Mononuclear cell (primary cell): ENCODE measurements around the gene AXIN2. TPM values are rescaled to one million over a fixed set of nuclear protein-coding genes. Genes with fewer than 3 reads are reported as not detected.

Source experiments
- H3K27me3 ChIP-seq: 2 replicates; pipeline ENCODE4 v1.6.0; 2011; ENCODE audit warnings: low read length, control low read depth; ENCODE audit not compliant: insufficient read depth
- H3K4me1 ChIP-seq: 2 replicates; pipeline ENCODE4 v1.5.1; 2011; ENCODE audit warnings: mild to moderate bottlenecking, low read length, control low read depth; ENCODE audit not compliant: insufficient read depth
- H3K4me3 ChIP-seq: 2 replicates; pipeline ENCODE4 v1.5.1; 2011; ENCODE audit warnings: mild to moderate bottlenecking, low read length, moderate library complexity
- H3K9me3 ChIP-seq: 2 replicates; pipeline ENCODE4 v1.5.1; 2011; ENCODE audit warnings: low read depth, mild to moderate bottlenecking, control low read depth, low read length
- total RNA-seq: library from RNA; depleted of rRNA; stranded (reverse); fragments of >200 nt; gene quantifications from one replicate; pipeline ENCODE4 v1.2.3, GENCODE V29; 2012

The AXIN2 gene
- total RNA-seq, 1 donor = 28.5 TPM

DNA sequence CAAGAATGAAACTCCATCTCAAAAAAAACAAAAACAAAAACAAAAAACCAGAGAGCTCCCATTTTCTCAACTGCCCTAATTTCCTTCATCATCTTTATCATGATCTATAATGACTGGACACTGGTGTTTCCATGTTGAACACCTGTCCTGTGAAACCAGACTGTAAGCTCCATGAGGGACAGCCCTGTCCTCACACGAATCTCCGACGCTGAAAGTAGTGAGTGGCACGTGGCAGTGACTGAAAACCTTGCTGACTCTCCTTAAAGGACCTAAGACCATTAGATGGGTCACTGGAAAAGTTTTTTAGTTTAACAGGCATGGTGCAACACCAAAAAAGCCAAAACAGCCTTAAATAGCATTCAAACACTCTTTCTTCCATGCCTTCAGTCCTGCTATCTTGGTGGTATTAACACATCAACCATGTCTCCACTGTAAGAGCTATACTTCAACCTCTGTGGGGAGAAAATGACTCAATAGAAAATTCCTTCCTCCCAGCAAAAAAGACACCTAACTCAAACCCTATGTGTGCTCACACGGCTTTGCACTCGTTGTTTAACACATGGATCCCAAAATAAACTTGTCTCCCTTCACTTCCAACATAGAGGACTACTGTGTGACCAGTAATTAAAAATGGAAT lies 8.3 kb downstream of the AXIN2 start:
- Histone ChIP-seq H3K4me3 (no peak overlapping the region), H3K9me3 (no peaks in the 10 kb centered on the region), H3K27me3 (peaks cover 20% of the 10 kb centered on the region), H3K4me1 (peaks cover 17% of the 10 kb centered on the region)

DNA sequence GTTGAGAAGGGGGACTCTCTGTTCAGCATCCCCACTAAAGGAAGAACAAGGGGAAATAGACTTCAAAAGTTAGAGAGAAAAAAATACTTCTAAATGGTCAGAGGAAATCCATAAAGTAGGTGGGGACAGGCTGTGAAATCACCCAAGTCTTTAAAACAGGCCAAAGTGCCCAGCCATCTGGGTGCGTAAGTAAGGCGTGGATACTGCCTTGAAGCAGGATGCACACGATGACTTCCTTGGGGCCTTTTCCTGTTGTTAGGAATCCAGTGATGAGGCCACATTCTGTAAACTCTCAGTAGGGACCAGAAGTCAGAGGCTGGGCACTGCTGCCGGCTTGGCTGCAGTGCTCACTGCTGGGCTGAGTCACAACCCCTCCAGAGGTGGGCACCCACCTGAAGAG lies 9.2 kb downstream of the AXIN2 start:
- Histone ChIP-seq H3K4me3 (no peak overlapping the region), H3K9me3 (no peaks in the 10 kb centered on the region), H3K4me1 (peaks cover 8% of the 10 kb centered on the region), H3K27me3 (peaks cover 11% of the 10 kb centered on the region)

GRCh38 chr17:65551267-65552040 lies 10.0 kb downstream of the AXIN2 start:
- Histone ChIP-seq H3K4me3 (no peak overlapping the region), H3K9me3 (no peaks in the 10 kb centered on the region), H3K27me3 (peaks cover 3% of the 10 kb centered on the region), H3K4me1 (peaks cover 8% of the 10 kb centered on the region)

DNA sequence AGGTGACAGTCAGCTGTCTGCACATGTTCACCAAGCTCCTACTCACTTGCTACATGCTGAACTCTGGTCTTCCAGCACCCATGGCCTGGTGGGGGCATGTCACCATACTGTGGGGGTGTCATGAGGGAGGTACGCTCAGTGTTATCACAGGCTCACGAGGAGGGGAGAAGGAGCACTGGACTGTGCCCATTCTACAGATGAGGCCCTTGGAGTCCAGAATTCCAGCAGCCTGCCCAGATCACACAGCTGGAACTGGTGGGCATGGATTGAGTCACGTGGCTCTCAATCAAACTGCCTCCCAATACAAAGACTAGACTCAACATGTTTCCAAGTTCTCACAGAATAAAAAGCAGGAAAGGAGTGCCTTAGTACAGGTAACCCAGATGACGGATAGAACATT lies 10.7 kb downstream of the AXIN2 start:
- H3K27me3 ChIP-seq = peaks cover 2% of the 10 kb centered on the region
- H3K4me1 ChIP-seq = peaks cover 8% of the 10 kb centered on the region
- no peak overlapping the region for H3K4me3 ChIP-seq
- H3K9me3 ChIP-seq = no peaks in the 10 kb centered on the region

DNA sequence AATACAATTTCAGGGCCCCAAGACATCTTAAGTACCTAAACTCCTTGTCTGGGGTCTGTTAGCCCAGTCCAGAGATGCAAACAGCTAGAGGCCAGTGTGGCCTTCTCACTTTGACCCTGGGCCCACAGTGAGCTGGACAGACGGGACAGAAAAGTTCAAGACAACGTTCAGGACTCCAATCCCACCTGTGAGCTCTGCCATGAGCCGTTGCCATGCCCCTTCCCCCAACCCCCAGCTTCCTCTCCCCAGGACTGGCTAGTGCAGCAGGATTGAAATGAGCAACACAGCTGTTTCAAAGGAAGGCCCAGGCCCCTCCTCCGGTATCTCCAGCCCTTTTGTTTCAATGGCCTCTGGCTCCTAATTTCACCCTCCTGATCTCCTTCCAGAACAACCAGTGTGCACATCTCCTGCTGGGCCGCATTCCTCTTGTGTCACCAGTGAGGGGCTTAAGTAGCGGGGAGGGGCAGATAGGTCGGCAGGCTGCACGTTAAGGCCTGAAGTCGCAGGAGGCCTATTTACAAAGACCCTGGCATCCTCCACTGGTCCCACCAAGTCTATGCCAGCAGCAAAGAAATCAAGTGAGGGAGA lies 11.3 kb downstream of the AXIN2 start:
- H3K4me1 ChIP-seq = peaks cover 8% of the 10 kb centered on the region
- H3K27me3 ChIP-seq = no peaks in the 10 kb centered on the region
- no peak overlapping the region for H3K4me3 ChIP-seq
- no peaks in the 10 kb centered on the region for H3K9me3 ChIP-seq

GRCh38 chr17:65548269-65548969 lies 13.0 kb downstream of the AXIN2 start:
- Histone ChIP-seq H3K9me3 (no peaks in the 10 kb centered on the region), H3K27me3 (no peaks in the 10 kb centered on the region), H3K4me3 (no peak overlapping the region), H3K4me1 (no peaks in the 10 kb centered on the region)

- no peaks in the 10 kb centered on the region for H3K27me3 ChIP-seq
- H3K4me3 ChIP-seq = no peak overlapping the region
- no peaks in the 10 kb centered on the region for H3K9me3 ChIP-seq
- no peaks in the 10 kb centered on the region for H3K4me1 ChIP-seq
Observed at GRCh38 chr17:65547253-65547670, 14.2 kb downstream of the AXIN2 start.

DNA sequence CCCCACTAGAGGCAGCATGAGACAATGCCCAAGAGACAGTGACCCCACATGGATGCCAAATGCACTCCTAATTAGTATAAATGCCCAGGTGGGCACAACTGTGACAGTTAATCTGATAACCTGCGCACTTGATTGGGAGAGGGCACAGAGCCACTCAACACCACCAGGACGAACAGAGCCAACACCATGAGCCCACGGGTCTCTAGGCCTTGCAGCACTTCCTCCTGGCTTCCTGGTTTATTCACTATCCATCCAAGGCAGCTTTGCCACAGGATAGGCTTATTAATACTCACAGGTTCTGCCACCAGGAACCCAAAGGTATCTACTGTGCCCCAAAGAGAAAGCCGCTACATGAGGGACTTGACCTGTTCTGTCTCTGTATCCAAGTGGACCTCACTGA lies 14.9 kb downstream of the AXIN2 start:
- Histone ChIP-seq H3K4me1 (no peaks in the 10 kb centered on the region), H3K9me3 (no peaks in the 10 kb centered on the region), H3K27me3 (no peaks in the 10 kb centered on the region), H3K4me3 (no peak overlapping the region)

GRCh38 chr17:65545705-65546523 lies 15.5 kb downstream of the AXIN2 start:
- Histone ChIP-seq H3K4me3 (no peak overlapping the region), H3K27me3 (no peaks in the 10 kb centered on the region), H3K4me1 (no peaks in the 10 kb centered on the region), H3K9me3 (no peaks in the 10 kb centered on the region)

DNA sequence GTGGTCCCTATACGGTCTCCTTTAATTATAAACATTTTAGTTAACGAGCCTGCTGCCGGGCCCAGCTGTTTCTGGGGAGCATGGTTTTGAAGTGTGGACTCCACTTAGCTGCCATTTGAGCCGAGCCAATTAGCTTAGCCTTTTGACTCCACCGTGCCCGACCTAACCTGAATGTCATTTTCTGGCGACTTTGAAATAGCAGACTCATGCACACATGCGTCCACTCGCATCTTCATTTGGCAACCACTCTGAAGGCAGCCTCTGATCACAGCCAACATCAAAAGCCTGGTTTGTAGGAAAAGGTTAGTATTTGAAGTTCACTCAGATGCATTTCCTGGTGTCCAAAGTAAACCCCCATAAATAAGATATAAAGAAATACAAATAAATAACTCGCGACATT lies 16.8 kb downstream of the AXIN2 start:
- Histone ChIP-seq H3K9me3 (no peaks in the 10 kb centered on the region), H3K4me1 (no peaks in the 10 kb centered on the region), H3K4me3 (no peak overlapping the region), H3K27me3 (no peaks in the 10 kb centered on the region)

DNA sequence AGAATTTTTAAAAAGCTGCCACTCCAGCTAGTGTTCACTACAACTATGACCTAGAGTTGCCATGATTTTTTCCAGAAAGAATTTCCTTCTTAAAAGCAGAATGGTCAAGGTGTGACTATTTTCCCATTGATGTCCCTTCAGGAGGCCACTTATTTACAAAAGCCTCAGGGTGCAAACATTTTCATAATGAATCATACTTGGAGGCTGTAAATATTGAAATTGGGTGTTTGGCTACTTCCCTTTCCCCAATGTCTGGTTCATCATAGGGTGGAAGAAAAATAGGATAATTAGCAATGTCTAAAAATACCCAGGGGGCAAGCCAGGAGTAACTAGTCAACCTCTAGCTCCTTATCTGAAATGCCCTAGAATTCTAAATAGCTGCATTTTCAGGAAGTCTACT lies 18.8 kb downstream of the AXIN2 start:
- Histone ChIP-seq H3K4me3 (no peak overlapping the region), H3K4me1 (peaks cover 4% of the 10 kb centered on the region), H3K27me3 (no peaks in the 10 kb centered on the region), H3K9me3 (no peaks in the 10 kb centered on the region)

DNA sequence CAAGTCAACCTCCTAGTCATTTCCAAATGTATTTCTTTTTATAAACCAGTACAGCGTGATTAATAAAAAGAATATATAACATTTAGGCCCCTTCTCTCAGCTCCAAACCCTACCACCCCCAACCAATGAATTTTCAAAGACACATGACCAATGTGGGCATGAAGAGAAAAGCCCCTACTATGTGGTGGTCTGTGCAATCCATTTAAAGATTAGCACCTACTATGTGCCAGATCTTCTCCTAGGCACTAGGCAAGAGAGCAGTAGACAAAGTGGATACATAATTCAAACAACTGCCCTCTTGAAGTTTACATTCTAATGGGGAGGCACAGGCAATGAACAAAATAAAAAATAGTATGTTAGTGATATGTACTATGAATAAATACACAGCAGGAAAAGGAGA lies 19.4 kb downstream of the AXIN2 start:
- no peaks in the 10 kb centered on the region for H3K27me3 ChIP-seq
- H3K4me1 ChIP-seq = peaks cover 4% of the 10 kb centered on the region
- no peaks in the 10 kb centered on the region for H3K9me3 ChIP-seq
- no peak overlapping the region for H3K4me3 ChIP-seq

DNA sequence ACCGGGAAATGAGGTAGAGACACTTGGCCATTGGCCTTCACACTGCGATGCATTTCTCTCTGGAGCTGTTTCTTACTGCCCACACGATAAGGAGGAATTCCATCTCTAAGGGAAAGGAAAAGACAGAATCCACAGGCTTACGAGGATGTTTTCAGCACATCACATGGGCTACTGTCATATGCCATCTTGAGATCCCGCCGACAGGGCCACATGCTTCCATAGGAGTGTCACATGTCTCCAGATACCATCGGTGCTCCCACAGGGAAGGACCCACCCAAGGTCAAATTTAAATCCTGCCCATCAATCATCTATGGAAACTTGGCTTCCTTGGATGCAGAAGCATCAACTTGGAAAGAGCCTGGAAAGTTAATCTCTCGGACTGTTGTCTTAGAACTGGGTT lies 20.0 kb downstream of the AXIN2 start:
- no peaks in the 10 kb centered on the region for H3K27me3 ChIP-seq

GRCh38 chr17:65539630-65540266 lies 21.7 kb downstream of the AXIN2 start:
- H3K4me3 ChIP-seq = no peak overlapping the region
- no peaks in the 10 kb centered on the region for H3K9me3 ChIP-seq
- H3K4me1 ChIP-seq = peaks cover 4% of the 10 kb centered on the region
- no peaks in the 10 kb centered on the region for H3K27me3 ChIP-seq

More for the DNA sequence above, 20.0 kb downstream of the AXIN2 start:
- Histone ChIP-seq H3K4me1 (peaks cover 4% of the 10 kb centered on the region), H3K9me3 (no peaks in the 10 kb centered on the region), H3K4me3 (no peak overlapping the region)
